Ammon's horn (tissue), 1 donor: ENCODE data around the gene PRIMA1.
"Not testable (repeated sequence)": the region's sequence is repeated elsewhere in the genome, so short reads cannot be mapped to it uniquely, and the experiment has no call there.

Experiments
- DNase-seq: peaks from one replicate; pipeline ENCODE4 v3.0.0-alpha.2; 2016; ENCODE audit warnings: low spot score

Gene PRIMA1, protein sequence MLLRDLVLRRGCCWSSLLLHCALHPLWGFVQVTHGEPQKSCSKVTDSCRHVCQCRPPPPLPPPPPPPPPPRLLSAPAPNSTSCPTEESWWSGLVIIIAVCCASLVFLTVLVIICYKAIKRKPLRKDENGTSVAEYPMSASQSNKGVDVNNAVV

DNA sequence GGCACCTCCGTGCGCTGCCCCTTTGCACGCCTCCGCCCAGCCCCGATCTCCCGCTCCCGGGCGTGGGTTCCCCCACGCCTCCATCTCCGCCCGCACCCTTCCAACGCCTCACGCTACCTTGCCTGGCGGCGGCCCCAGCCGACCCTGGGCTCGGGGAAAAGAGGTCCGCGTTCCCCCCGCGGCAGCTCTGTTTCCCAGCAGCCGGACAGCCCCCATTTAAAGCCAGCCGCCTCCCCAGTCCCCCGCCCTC lies at the start of gene PRIMA1:
TSS of gene PRIMA1 (minus strand) at position 193 of the 250 bp plus-strand sequence. CDS start 767 bp downstream, outside the sequence.
- DNase-seq, result no peak

DNA sequence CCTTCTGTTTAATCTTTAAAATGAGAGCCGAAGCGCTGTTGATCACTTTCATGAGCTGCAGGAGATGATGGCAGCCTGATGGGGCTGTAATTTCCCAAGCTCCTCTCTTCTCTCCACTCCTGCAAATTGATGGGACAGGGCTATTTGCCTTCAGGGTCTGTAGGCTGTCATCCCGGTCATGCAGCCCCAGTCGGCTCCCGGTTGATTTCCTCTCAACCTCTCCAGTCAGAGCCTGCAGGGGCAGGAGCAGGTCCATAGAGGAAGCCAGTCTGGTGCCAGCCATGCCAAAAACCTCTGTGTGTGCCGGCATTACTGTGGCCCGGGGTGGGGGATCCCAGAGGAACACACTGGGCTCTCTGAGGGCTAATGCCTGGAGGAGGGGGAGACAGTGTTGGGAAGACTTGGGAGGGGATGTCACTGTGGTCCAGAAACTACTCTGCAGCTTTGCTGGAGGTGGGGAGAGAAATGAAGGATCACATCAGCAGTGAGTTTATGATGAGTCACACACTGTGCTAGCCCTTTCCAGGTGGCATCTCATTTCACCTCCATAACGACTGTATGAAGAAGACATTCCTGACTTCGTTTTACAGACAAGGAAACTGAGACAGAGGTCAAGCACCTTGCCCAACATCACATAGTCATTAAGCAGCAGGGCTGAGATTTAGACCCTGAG lies 46.5 kb upstream of the PRIMA1 start:
- no peak for DNase-seq

DNA sequence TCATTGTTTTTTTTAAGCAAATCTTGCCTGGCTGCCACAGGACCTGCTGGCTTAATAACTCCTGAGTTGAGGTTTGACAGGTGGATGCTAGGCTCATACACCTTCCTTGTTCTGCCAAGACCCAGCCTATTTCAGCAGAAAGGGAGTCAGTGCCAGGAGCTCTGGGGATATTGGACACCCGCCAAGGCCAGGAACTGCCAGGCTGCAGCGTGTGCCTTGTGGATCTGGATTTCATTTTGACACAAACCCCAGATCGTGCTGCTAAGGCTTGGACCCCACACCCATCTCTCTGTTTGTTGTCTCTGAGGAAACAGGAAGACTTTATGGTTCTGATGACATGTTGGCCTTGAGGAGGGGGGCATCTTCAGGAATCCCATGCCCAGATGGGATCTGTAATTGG lies 44.4 kb upstream of the PRIMA1 start:
- DNase-seq, result peak; percentile 25

DNA sequence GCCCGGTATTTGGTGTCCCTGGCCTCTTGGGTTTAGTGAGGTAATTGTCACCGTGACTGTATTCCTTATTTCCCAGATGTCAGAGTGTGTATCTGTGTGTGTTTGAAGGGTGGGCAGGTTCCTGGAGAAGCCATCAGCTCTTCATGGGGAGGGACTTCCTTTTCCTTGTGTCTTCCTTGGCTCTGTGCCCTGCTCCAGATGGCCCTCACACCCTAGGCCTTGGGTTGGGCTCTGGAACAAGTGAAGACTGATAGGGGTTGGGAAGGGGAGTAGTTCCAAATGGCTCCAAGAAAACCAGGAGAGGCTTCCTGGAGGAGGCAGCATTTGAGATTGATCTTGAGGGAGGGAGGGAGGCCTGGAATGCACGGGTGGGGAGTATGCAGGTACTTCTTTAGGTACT lies 43.8 kb upstream of the PRIMA1 start:
- DNase-seq, result no peak

DNA sequence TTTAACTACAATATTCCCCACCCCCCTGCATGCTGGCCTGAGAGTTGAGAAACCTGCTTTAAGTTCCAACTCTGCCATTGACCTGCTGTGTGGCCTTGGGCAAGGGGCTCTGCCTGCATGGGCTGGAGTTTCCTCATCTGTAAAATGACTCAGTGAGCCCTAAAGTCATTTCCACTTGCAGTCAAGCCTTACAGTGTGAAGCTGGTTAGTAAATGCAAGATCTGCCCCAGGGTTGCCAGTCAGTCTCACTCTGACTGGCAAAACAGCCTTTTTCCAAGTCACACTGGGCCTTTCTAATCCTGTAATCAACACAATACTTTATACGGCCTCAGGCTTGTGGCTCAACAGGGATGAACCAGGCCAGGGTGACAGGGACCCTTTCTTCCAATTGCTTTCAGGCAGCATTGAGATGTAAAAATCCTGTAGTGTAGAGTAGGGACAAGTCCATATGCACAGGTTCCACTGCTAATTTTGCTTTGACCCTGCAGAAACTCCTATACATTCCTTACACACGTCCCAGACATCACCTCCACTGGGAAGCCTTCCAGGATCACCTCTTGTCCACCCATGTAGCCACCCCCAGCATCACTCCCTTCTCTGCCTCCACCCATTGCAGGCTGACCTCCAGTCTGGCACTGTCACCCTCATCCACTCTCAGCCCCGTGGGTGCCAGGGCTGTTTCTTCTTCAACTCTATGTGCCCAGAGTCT lies 42.6 kb upstream of the PRIMA1 start:
- DNase-seq, result no peak

DNA sequence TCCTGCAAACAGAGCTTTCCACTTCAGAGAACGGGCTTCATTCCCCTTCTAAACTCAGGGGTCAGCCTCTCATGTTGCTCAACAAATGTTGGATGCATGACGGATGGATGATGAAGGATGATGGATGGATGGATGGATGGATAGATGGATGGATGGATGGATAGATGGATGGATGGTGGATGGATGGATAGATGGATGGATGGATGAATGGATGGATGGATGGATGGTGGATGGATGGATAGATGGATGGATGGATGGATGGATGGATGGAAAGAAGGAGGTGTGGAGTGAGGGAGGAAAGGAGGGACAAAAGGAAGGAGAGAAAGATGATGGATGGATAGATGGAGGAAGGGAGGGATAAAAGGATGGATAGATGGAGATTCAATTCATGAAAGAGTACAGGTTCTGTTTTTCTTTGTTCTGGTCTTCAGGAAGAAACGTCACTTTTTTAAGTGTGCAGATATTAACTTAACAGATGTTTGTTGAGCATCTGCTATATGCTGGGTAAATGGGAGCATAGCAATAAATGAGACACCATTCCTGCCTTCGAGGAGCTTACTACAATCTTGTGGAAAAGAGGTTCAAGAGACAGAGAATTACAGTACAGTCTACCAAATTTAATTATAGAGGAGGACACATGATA lies 41.7 kb upstream of the PRIMA1 start:
- DNase-seq, result no peak

DNA sequence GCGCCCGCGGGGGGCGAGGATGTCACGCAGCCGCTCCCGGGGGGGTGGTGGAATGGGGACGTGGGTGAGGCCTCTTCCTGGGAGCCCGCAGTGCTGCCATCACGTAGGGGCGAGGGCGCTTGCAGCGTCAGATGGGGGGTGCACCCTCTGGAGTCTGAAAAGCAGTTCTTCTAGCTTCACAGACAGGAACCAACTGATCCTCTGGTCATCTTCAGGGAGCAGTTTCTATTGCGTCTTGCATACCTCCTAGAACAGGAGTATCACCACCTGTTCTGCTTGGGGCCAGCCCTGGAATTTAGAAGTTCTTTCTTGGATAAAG lies 36.9 kb upstream of the PRIMA1 start:
- no peak for DNase-seq

DNA sequence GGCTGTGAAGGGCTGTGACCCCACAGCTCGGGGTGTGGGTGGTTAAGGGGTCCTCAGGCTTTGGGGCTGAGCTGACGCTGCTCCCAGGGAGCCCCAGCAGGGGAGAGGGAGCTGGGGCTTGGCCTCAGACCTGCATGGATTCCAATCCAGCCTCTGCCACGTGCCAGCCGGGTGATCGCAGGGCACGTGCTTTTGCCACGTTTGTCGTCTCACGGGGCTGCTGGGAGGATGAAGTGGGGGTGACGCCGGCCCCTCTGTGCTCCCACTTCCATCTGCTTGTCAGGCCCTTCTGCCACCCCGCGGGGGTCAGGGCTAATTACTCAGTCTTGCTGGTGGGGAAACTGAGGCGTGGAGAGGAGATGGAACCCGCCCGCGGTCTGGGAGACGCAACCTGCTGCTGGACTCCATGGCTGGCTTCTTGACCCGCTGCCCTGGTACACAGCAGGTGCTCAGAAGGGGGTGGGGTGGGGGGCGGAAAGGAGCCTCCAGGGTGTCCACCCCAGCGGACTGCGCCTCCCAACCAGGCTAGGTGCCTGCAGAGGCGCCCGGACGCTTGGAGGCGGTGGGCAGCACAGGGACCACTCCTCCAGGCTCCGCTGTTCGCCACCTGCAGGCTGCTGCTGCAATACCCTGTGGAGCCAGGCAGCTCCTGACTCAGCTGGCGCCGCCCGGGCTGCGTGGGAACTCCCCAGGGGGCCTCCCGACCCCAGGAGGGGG lies 36.4 kb upstream of the PRIMA1 start:
- DNase-seq, result no peak

DNA sequence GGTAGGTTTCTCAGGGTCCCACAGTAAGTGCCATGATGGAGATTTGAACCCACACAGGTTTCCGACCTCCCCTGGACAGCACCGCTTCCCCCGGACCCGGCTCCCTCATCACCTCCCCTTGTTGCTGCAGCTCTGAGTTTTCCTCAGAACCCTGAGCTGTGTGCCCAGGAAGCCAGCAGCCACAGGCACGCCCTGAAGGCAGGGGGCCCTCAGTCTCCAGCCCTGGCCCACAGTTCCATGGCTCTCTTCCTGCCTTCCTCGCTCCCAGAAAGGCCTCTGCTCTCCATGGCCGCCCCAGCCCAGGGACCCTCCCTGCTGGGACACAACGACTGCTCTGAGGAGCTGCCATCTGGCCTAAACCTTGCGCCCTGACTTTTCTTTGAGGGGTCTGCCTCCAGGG lies 35.8 kb upstream of the PRIMA1 start:
- no peak for DNase-seq

DNA sequence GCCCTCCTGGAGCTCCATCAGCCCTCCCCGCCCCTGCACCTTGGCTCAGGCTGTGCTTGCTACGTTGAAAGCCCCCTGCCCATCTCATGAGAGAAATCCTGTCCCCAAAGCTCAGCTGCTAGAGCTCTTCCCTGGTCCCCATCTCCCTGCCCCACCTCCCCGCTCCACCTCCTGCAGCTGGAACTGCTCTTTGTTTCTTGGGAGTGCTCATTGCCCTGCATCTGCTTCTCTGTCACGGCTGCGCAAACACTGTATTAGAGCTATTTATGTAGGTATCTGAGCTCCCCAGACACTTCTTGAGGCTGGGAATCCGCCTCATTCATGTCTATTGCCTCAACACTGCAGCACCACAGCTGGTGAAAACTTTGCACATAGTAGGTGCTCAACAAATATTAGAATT lies 32.8 kb upstream of the PRIMA1 start:
- DNase-seq, result no peak

DNA sequence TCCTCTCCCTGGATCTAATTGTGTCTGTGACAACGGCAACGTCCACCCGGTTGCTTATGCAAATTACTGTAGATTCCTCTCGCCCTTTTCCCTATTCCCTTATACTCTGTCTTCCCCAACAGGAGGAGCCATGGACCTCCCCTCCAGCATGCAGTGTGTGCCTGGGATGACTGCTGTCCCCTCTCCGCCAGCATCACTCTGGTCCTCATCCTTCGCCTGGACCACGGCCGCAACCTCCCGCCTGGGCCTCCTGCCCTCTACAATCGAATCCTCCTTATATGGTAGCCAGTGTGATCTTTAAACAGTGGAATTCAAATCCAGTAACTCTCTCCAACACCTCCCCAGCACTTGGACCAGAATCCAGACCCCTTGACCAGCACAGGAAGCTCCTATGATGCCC lies 30.6 kb upstream of the PRIMA1 start:
- DNase-seq, result no peak

DNA sequence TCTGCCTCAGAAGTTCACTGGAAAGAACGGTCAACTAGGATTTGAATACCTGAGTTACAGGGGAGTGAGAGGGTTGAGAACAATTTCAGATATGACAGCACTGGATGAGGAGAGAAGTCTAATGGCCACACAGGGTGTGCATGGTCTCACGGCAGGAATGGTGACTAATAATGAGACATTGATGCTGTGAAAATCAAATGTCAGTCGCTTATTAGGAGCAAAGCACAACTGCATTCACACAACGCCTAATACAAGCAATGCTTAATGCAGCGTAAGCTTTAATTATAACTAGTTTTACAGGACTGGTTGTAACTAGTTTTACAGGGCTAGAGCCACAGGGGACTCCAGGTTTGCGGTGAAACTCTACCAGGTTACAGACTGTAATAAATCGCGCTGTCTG lies 23.4 kb upstream of the PRIMA1 start:
- DNase-seq, result no peak

DNA sequence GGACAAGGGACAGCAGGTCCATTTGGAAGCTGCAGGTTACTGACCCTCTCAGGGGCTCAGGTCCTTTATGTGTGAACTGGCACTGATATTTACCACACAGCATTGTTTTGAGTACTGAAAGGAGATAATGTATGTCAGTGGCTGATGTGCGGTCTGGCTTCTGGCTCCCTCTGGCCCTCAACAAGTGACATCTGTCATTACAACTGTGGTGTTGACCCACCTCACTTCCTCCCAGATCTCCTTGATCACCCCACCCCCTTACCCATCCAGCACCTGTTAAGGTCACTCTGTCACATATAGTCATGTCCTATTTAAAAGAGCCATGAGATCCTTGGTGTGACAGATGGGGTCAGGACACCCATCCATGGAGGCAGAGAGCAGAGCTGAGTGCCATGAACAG lies 22.7 kb upstream of the PRIMA1 start:
- no peak for DNase-seq

DNA sequence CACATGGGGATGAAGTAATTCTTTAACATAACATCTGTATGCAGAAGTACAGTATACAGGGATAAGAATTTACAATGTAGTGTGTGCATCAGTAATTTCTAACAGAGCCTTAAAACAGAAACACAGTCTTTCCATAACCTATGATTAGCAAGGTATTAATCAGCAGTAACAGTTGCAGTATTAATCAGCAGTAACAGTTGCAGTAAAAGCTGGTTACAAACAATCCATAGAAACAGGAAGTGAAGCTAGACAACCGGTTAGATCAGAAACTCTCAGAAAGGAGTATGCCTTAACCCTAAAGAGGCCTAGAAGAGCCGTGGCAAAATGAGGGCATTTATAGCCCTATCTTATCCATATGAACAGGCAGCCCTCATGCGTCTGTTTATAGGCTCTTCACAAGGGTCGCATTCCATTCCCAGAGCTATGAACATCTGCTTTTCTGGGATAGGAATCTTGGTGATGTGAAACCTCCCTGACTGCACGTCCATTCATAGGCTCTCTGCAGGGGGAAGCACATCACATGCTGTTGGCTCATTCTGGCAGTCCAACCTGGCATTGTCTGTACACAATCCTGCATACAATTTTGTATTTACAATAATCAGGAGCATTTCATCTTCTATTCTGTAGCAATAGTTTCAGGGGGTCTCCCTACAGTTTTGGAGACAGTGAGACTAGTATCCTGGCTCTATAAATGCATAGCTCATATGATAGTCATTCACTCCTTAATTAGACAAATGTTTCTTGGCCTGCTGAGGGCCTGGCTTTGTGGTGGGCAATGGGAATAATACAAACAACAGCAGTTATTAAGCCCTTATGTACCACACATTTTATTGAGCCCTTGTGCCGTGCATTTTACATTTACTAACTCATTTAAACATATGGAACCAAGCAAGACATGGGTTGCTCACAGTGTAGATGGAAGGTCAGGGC lies 21.5 kb upstream of the PRIMA1 start:
- not testable (repeated sequence) for DNase-seq

DNA sequence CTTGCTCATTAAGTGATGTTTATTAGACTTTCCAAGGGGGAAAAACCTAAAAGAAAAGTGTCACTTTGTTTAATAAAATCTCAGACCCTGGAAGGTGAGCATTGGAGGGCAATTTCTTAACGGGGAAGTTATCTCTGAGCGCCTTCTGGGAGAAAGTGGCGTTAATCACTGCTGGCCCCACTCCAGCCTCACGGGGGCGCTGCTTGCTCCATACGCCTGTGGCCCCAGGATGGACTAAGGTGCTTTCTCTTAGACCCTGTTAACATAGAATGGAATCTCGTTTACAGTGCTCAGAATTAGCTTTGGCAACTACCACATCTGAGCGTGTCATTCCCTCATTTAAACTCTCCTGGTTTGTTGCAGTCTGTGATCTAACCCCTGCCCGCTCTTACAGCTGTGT lies 16.4 kb upstream of the PRIMA1 start:
- no peak for DNase-seq

DNA sequence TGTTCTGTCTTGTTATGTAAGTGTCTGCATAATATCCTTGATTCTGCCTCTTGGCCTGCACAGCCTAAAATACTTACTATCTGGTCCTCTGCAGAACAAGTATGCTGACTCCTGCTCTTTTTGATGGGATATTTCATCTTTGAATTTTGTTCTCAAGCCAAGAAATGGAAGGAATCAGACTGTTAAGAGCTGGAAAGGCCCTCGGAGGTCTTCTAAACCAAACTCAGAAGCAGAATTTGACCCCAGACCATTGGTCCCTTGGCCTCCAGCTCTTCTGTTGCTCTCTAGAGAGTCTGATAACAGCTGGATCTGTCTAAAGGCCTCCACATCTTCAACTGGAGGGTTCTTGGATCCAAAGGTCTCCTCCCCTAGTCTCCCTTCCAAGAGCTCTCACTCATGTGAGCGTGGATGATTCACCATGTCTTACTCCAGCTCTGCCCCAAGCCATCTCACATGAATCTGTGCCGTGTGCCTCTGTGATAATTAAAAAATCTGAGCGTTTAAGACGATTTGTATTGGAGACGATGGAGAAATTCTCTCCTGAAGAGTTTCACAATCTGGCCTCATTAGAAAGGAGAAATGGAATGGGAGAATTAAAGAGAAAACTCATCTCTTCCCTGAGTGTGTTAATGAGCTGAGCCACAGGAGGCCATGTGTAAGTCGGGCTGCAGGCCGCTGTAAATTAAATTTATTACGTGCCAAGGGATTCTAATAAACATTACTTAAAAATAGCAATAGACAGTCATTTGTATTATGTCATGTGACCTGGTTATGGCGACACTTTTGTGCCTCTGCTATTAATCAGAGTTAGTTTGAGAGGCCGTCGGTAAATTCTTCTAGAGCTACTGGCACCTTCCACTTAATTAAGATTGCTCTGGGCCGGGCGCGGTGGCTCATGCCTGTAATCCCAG lies 15.4 kb upstream of the PRIMA1 start:
- DNase-seq, result no peak

DNA sequence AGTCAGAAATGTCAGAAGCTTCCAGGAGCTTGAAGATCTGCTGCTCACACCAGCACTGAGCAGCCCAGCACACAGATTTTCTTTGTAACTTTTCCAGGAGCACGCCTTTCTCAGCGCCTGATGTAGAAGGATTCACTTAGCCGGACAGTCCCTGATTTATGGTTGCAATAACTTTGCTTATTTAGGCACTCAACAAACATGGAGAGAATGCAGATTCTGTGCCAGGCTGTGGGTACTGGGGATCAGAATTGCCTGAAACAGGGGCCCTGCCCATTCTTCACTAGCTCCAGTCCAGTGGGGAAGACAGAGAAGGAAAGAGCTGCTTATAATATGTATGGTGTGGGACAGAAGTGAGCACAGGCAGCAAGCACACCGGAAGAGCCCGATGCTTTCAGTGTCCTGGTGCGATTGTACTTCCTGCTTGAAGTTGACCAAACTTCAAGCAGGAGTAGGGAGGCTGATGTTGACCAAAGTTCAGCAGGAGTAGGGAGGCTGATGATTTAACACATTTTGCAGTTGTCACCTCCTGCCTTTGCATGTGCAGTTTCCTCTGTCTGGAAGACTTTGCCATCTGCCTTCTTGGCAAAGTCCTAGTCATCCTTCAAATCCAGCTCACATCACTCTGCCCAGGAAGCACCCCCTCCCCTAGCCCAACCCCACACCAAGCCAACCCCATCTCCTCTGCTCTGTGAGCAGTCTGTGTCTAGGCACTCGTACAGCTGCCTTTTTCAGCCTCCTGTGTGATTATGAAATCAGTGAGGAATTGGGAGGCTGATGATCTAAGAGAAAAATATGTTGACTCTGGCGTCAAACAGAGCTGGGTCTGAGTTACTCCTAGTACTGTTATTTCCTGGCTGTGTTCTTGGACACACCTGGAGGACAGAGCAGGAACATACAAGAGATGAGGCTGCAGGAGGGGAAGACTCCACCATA lies 12.0 kb upstream of the PRIMA1 start:
- DNase-seq, result no peak

DNA sequence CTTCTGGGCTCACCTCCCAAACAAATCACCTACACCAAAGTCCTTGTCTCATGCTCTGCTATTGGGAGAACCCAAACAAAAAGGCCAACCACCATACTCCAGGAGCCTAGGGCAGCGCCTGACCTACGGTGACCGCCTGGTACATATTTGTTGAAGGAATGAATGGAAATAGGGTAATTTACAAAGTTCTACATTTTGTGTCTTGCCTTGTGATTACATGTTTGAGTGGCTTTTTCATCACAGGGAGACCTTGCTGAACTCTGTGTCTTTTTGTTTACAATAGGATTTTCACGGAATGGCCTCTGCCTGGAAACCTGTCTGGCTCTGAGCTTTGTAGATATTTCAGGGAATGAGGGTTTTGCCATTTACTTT lies 11.3 kb upstream of the PRIMA1 start:
- DNase-seq, result no peak

DNA sequence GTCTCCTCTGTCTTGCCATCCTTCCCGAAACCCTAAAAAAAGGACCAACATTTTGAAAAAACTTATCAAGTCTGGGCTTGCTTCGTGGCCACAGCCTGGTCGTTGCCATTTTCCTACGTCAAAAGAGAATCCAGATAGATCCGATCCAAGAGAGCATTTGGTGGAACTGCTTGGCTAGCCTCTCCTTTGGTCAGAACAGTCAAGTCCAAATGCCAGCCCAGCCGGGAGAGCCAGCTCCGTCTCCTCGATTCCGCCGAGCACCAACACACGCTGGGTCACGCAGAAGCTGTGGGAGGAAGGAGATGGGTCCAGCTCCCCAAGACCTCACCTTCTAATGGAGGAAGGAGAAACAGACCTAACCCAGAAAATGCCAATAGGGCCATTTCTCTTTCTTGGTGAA lies 9.3 kb upstream of the PRIMA1 start:
- no peak for DNase-seq

DNA sequence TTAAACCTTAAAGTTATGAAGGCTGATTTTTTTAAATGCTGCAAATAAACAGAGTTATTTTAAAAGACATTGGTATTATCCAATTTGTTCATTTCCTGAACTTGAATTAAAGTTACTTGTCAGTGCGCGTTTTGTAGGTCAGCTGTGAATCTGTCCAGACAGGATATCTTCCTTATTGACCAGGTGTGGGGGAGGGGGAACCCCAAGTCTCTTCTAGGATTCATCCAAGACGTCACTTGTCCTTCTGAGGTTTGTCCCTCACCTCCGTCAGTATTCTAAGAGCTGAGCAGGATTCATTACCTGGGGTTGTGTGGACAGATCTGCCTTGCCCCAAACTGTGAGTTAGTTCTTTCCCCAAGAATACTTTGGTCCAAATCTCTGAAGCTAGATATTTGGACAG lies 8.8 kb upstream of the PRIMA1 start:
- no peak for DNase-seq
